ENCODE data around the gene BAZ1B.
"Not testable (repeated sequence)": the region's sequence is repeated elsewhere in the genome, so short reads cannot be mapped to it uniquely, and the experiment has no call there.

Gene BAZ1B

DNA sequence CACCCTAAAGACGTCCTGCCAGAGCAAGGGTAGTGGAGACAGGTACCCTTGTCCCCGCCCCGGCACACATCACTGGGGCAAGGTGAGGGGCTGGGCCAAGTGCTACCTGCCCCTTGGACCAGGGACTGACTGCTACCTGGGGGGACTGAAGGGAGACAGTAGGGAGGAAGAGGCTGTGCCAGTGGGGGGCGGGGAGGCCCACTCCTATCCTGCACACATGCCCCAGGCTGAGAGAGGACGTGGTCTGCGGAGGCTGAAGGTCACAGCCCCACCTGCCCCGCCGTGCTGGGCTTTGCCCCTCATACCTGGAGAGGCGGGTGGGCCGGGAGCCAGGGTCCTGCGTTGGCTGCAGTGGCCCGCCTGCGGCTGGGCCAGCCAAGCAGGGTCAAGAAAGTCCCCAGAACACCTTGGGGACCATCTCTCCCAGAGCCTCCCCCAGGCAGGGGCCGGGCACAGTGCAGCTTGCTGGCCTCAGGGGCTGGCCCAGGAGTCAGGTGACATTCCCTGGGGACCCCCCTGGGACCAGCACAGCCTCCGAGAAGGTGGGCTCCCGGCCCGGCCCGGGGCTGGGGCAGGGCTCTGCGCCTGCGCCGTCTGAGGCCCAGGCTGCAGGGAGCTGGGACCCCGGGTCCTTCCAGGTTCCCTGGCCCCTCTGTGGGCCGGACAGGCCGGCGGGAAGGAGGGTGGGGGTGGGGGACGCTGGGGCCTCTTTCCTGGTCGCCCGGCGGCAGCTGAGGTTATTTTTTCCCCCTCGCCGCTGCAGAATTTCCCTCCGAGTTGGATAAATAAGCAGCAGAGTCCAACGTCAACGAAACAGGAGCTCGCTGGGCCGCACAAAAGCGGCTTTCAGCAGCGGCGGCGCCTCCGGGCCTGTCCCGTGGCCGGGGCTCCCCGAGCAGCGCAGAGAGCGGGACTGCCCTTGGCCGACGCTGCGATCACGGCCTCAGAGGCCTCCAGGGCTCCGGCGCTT, 98.3 kb downstream of the BAZ1B start:
- no peak for DNase-seq

GRCh38 chr7:73420610-73421009, 101.5 kb downstream of the BAZ1B start:
- DNase-seq = not testable (repeated sequence)

- not testable (repeated sequence) for DNase-seq
These were observed 102.1 kb downstream of the BAZ1B start for GRCh38 chr7:73420016-73420415.

DNA sequence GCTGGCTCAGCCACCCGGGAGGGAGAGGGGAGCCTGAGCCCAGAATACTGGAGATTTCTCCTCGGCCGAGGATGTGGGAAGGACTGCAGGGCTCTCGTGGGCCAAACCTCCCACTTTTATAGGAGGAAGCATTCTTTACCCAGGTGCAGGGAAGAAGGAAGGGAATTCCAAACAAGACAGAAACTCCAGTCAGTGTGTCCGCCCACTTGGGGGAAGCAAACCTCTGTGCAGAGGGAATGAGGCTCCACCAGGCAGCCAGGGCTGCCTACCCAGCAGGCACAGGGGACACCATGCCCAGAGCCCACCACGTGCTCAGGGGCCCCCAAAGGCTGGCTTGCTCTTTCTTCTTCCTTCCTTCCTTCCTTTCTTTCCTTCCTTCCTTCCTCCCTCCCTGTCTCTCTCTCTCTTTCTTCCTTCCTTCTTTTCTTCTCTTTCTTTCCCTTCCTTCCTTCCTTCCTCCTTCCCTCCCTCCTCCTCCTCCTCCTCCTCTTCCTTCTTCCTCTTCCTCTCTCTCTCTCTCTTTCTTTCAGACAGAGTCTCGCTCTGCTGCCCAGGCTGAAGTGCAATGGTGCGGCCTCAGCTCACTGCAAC, 103.9 kb downstream of the BAZ1B start:
- no peak for DNase-seq

- DNase-seq = not testable (repeated sequence)
These were observed 111.5 kb downstream of the BAZ1B start for GRCh38 chr7:73410541-73411131.

DNA sequence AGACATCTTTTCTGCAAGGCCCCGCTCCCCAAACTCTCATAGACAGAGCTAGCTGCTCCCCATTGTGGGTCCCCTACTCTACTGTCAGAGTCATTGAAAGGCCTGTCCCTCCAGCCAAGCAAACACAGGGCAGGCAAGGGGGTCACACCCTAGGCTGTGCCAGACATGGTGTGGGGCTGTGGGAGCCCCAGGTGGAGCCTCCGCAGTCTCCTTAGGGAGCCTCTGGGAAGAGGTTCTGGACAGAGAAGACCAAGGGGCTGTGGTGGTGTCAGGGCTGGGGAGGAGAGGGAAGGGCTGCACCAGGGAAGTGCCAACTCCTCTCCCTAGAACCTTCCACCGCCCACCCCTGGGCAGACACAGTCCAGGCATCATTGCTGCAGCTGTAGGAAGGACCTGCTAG, 117.2 kb downstream of the BAZ1B start:
- not testable (repeated sequence) for DNase-seq

- peak; percentile 80 for DNase-seq
These were observed 122.7 kb downstream of the BAZ1B start for GRCh38 chr7:73399185-73400050.

GRCh38 chr7:73397521-73398281, 124.4 kb downstream of the BAZ1B start:
- no peak for DNase-seq

DNA sequence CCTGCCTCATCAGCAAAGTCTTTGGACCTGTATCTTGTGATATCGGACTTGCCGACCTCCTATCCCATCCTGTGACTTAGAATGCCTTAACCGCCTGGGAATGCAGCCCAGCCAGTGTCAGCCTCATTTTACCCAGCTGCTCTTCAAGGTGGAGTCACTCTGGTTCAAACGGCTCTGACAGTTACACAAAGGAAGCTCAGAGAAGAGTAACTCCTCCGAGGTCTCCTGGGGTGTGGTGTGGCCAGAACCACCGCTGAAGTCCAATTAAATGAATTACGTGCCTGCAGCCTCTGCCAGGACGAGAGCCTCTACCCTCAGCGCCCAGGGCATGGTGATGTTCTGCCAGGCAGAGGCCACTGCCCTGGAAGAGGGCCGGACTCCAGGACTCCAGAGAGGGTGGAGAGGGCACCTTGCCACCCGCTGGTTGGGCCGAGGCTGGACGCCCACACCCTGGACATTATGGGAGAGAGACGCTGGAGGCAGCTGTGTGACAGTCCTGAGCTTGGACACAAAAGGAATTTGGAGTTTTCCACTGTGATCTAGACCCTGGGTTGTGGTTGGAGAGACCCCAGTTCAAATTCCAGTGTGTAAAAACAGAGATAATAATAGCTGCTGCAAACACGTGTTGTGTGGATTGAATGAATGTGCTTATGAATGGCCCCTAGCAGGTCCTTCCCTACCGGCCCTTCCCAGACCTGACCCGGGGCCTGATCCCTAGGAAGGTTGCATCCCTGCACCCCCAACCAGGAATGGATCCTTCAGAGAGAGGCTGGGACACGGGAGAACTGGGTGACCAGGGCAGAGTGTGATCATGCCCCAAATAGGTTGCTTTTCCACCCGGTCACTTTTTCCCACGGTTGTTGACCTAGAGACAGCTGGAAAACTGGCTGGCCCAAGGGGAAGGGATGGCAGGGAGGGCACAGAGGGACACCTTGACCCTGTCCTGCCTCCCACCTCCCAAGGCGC, 126.3 kb downstream of the BAZ1B start:
- DNase-seq = no peak

GRCh38 chr7:73394422-73394821, 127.7 kb downstream of the BAZ1B start:
- no peak for DNase-seq

GRCh38 chr7:73391396-73391795, 130.7 kb downstream of the BAZ1B start:
- DNase-seq = no peak

Measured in CD4-positive, alpha-beta T cell treated with Interleukin-10 for 1 hour (primary cell).